Measurements from ENCODE around the gene CNEP1R1. TPM values are rescaled to one million over a fixed set of nuclear protein-coding genes. Genes with fewer than 3 reads are reported as not detected.

CNEP1R1 gene
- total and polyA plus RNA-seq, 4 experiments from 2014 or later = 19.2 to 40.8 (median 27.6) TPM

- no peaks in the 10 kb centered on the region for H3K9me3 ChIP-seq (ENCODE audit: control insufficient read depth in 1 of 2, low read length in 2 of 2)
- POLR2A ChIA-PET (ENCODE audit: partially characterized antibody) = interaction anchor here (1.0 kb wide), 1 partner anchor 34 kb away, joined by 3 read pairs; the partner anchor contains the start of gene CNEP1R1
- peaks cover 0 to 32% (median 19%) of the 10 kb centered on the region in 8 donors for H3K9me3 Mint-ChIP-seq
- no peak overlapping the region for H3K27ac Mint-ChIP-seq
- H3K4me3 Mint-ChIP-seq = no peak overlapping the region
- no peak overlapping the region for H3K4me3 ChIP-seq (ENCODE audit: low read length in 2 of 2)
- peaks cover 0 to 4% of the 10 kb centered on the region in 2 donors for H3K27me3 Mint-ChIP-seq
- intact Hi-C loops (cut with micrococcal nuclease) = no loop called here
- DNase-seq = no peak
- no peak overlapping the region for H3K27ac ChIP-seq (ENCODE audit: low read depth, low read length)
- H3K27me3 ChIP-seq (ENCODE audit: insufficient read depth, low read length) = no peaks in the 10 kb centered on the region
- H3K4me1 ChIP-seq (ENCODE audit: insufficient read depth, low read length) = no peaks in the 10 kb centered on the region
- no peaks in the 10 kb centered on the region for H3K36me3 ChIP-seq (ENCODE audit: insufficient read depth, low read length)
- CTCF ChIA-PET (ENCODE audit: partially characterized antibody) = no interaction called here
- H3K36me3 Mint-ChIP-seq = peaks cover 0 to 6% of the 10 kb centered on the region in 2 donors
- H3K4me1 Mint-ChIP-seq = no peaks in the 10 kb centered on the region
These were observed 34.1 kb downstream of the CNEP1R1 start for GRCh38 chr16:50059111-50059510.

- Mint-ChIP-seq H3K4me1 (no peaks in the 10 kb centered on the region), H3K36me3 (peaks cover 0 to 6% of the 10 kb centered on the region in 2 donors), H3K27me3 (peaks cover 0 to 4% of the 10 kb centered on the region in 2 donors), H3K4me3 (no peak overlapping the region), H3K27ac (peak overlapping the region in 1 of 7 donors; percentile 25), H3K9me3 (peaks cover 0 to 31% (median 19%) of the 10 kb centered on the region in 8 donors)
- Histone ChIP-seq H3K4me1 (ENCODE audit: insufficient read depth, low read length) (no peaks in the 10 kb centered on the region), H3K9me3 (ENCODE audit: control insufficient read depth in 1 of 2, low read length in 2 of 2) (no peaks in the 10 kb centered on the region), H3K36me3 (ENCODE audit: insufficient read depth, low read length) (no peaks in the 10 kb centered on the region), H3K27ac (ENCODE audit: low read depth, low read length) (no peak overlapping the region), H3K4me3 (ENCODE audit: low read length in 2 of 2) (no peak overlapping the region), H3K27me3 (ENCODE audit: insufficient read depth, low read length) (no peaks in the 10 kb centered on the region)
- intact Hi-C loops (cut with micrococcal nuclease) = no loop called here
- no peak for DNase-seq
- CTCF ChIA-PET (ENCODE audit: partially characterized antibody) = interaction anchor here (2.1 kb wide), 1 partner anchor 35 kb away, joined by 6 read pairs; the partner anchor contains the start of gene CNEP1R1
- POLR2A ChIA-PET (ENCODE audit: partially characterized antibody) = interaction anchor here (1.0 kb wide), 1 partner anchor 34 kb away, joined by 3 read pairs; the partner anchor contains the start of gene CNEP1R1
These were observed 34.6 kb downstream of the CNEP1R1 start for GRCh38 chr16:50059669-50060068.

- Mint-ChIP-seq H3K4me3 (no peak overlapping the region), H3K27me3 (peaks cover 0 to 4% of the 10 kb centered on the region in 2 donors), H3K36me3 (peaks cover 0 to under 1% of the 10 kb centered on the region in 2 donors), H3K4me1 (peaks cover 5 to 10% (median 6%) of the 10 kb centered on the region in 4 donors), H3K9me3 (peaks cover 0 to 19% (median 9%) of the 10 kb centered on the region in 8 donors), H3K27ac (no peak overlapping the region)
- no peaks in the 10 kb centered on the region for H3K9me3 ChIP-seq (ENCODE audit: control insufficient read depth in 1 of 2, low read length in 2 of 2)
- no peak overlapping the region for H3K4me3 ChIP-seq (ENCODE audit: low read length in 2 of 2)
- ChIA-PET CTCF (ENCODE audit: partially characterized antibody) (interaction anchor here (2.1 kb wide), 1 partner anchor 36 kb away, joined by 6 read pairs; the partner anchor contains the start of gene CNEP1R1), POLR2A (ENCODE audit: partially characterized antibody) (no interaction called here)
- intact Hi-C loops (cut with micrococcal nuclease) = no loop called here
- peaks cover 6% of the 10 kb centered on the region for H3K4me1 ChIP-seq (ENCODE audit: insufficient read depth, low read length)
- DNase-seq = no peak
- no peaks in the 10 kb centered on the region for H3K27me3 ChIP-seq (ENCODE audit: insufficient read depth, low read length)
- H3K27ac ChIP-seq (ENCODE audit: low read depth, low read length) = no peak overlapping the region
- no peaks in the 10 kb centered on the region for H3K36me3 ChIP-seq (ENCODE audit: insufficient read depth, low read length)
These were observed 36.3 kb downstream of the CNEP1R1 start for GRCh38 chr16:50061326-50061725.

GRCh38 chr16:50065241-50065623, 40.2 kb downstream of the CNEP1R1 start:
- peak overlapping the region; percentile 77 to 95 (median 92) for H3K27ac Mint-ChIP-seq
- Histone ChIP-seq H3K27me3 (ENCODE audit: insufficient read depth, low read length) (no peaks in the 10 kb centered on the region), H3K4me1 (ENCODE audit: insufficient read depth, low read length) (peaks cover 33% of the 10 kb centered on the region), H3K9me3 (ENCODE audit: control insufficient read depth in 1 of 2, low read length in 2 of 2) (no peaks in the 10 kb centered on the region), H3K36me3 (ENCODE audit: insufficient read depth, low read length) (peaks cover 7% of the 10 kb centered on the region), H3K4me3 (ENCODE audit: low read length in 2 of 2) (peak overlapping the region in 1 of 2 donors; percentile 98), H3K27ac (ENCODE audit: low read depth, low read length) (no peak overlapping the region)
- no peak for DNase-seq
- CTCF ChIA-PET (ENCODE audit: partially characterized antibody) = interaction anchor here (2.3 to 3.1 kb wide), 2 partner anchors 40 to 145 kb away, joined by 14 to 23 read pairs; partner anchors contain the start of gene CNEP1R1
- peaks cover 25 to 44% (median 34%) of the 10 kb centered on the region in 4 donors for H3K4me1 Mint-ChIP-seq
- no peaks in the 10 kb centered on the region for H3K9me3 Mint-ChIP-seq
- H3K4me3 Mint-ChIP-seq = peak overlapping the region; percentile 84 to 91 (median 90)
- intact Hi-C loops (cut with micrococcal nuclease) = loop anchor here (5.0 kb wide), 3 partner anchors 147 to 677 kb away; partner anchors contain the start of genes BRD7 and CYLD
- peaks cover 8 to 19% of the 10 kb centered on the region in 2 donors for H3K36me3 Mint-ChIP-seq
- H3K27me3 Mint-ChIP-seq = no peaks in the 10 kb centered on the region
- POLR2A ChIA-PET (ENCODE audit: partially characterized antibody) = interaction anchor here (0.5 to 3.5 kb wide), 10 partner anchors 20 to 741 kb away, joined by 3 to 32 read pairs (median 4); partner anchors contain the start of genes BRD7, CNEP1R1 and TENT4B

- Mint-ChIP-seq H3K27ac (peak within 1 kb of the TSS; percentile 77 to 96 (median 94)), H3K9me3 (no peaks in the 10 kb centered on the region), H3K27me3 (no peaks in the 10 kb centered on the region), H3K4me3 (peak within 1 kb of the TSS; percentile 90 to 97 (median 93)), H3K4me1 (peaks cover 28 to 47% (median 35%) of the 10 kb centered on the region in 4 donors), H3K36me3 (peaks cover 11 to 22% of the 10 kb centered on the region in 2 donors)
- ChIA-PET POLR2A (ENCODE audit: partially characterized antibody) (interaction anchor here (0.5 to 3.5 kb wide), 12 partner anchors 20 to 740 kb away, joined by 3 to 32 read pairs (median 4); partner anchors contain the start of genes BRD7, CNEP1R1 and TENT4B), CTCF (ENCODE audit: partially characterized antibody) (interaction anchor here (0.8 to 3.2 kb wide), 4 partner anchors 40 to 599 kb away, joined by 4 to 23 read pairs (median 14); partner anchors contain the start of gene CNEP1R1)
- H3K27ac ChIP-seq (ENCODE audit: low read depth, low read length) = peak within 1 kb of the TSS; percentile 79
- H3K9me3 ChIP-seq (ENCODE audit: control insufficient read depth in 1 of 2, low read length in 2 of 2) = no peaks in the 10 kb centered on the region
- peak; percentile 89 to 92 (median 91) for DNase-seq
- intact Hi-C loops (cut with micrococcal nuclease) = loop anchor here (1.0 to 5.0 kb wide), 5 partner anchors 41 to 676 kb away; partner anchors contain the start of genes BRD7, CNEP1R1 and CYLD
- no peaks in the 10 kb centered on the region for H3K27me3 ChIP-seq (ENCODE audit: insufficient read depth, low read length)
- H3K36me3 ChIP-seq (ENCODE audit: insufficient read depth, low read length) = peaks cover 9% of the 10 kb centered on the region
- peak within 1 kb of the TSS; percentile 82 to 98 for H3K4me3 ChIP-seq (ENCODE audit: low read length in 2 of 2)
- peaks cover 33% of the 10 kb centered on the region for H3K4me1 ChIP-seq (ENCODE audit: insufficient read depth, low read length)
These were observed 40.8 kb downstream of the CNEP1R1 start, which contains the start of gene HEATR3 for GRCh38 chr16:50065624-50066481. HEATR3 (plus strand) TSS chr16:50065970; CDS start chr16:50066132, 162 bp downstream.

- H3K4me3 ChIP-seq (ENCODE audit: low read length in 2 of 2) = peak overlapping the region; percentile 82 to 98
- H3K4me3 Mint-ChIP-seq = peak overlapping the region; percentile 90 to 97 (median 93)
- intact Hi-C loops (cut with micrococcal nuclease) = loop anchor here (1.0 to 5.0 kb wide), 6 partner anchors 41 to 740 kb away; partner anchors contain the start of genes BRD7, CNEP1R1 and CYLD
- ChIA-PET POLR2A (ENCODE audit: partially characterized antibody) (interaction anchor here (0.9 to 3.5 kb wide), 7 partner anchors 21 to 272 kb away, joined by 3 to 32 read pairs (median 5); partner anchors contain the start of genes CNEP1R1 and TENT4B), CTCF (ENCODE audit: partially characterized antibody) (interaction anchor here (1.3 to 3.2 kb wide), 7 partner anchors 10 to 598 kb away, joined by 3 to 23 read pairs (median 14); partner anchors contain the start of gene CNEP1R1)
- H3K27ac ChIP-seq (ENCODE audit: low read depth, low read length) = peak overlapping the region; percentile 79
- peaks cover 30 to 52% (median 37%) of the 10 kb centered on the region in 4 donors for H3K4me1 Mint-ChIP-seq
- H3K4me1 ChIP-seq (ENCODE audit: insufficient read depth, low read length) = peaks cover 33% of the 10 kb centered on the region
- peaks cover 16% of the 10 kb centered on the region for H3K36me3 ChIP-seq (ENCODE audit: insufficient read depth, low read length)
- peaks cover 13 to 28% of the 10 kb centered on the region in 2 donors for H3K36me3 Mint-ChIP-seq
- H3K27ac Mint-ChIP-seq = peak overlapping the region; percentile 70 to 96 (median 90)
- DNase-seq = no peak
- H3K9me3 Mint-ChIP-seq = no peaks in the 10 kb centered on the region
- no peaks in the 10 kb centered on the region for H3K9me3 ChIP-seq (ENCODE audit: control insufficient read depth in 1 of 2, low read length in 2 of 2)
- H3K27me3 ChIP-seq (ENCODE audit: insufficient read depth, low read length) = no peaks in the 10 kb centered on the region
- no peaks in the 10 kb centered on the region for H3K27me3 Mint-ChIP-seq
These were observed 41.7 kb downstream of the CNEP1R1 start for GRCh38 chr16:50066482-50067289.

All from CD4-positive, alpha-beta memory T cell (primary cell).